HG03354 (cell line): ENCODE measurements around the gene ULBP3.

ENCODE experiments used
- ATAC-seq: cut with Tn5 transposase; IDR thresholded peaks from one replicate; pipeline ENCODE4 v1.9.1; 2021; ENCODE audit warnings: mild to moderate bottlenecking; ENCODE audit not compliant: unreplicated experiment, poor library complexity, severe bottlenecking

The ULBP3 gene

DNA sequence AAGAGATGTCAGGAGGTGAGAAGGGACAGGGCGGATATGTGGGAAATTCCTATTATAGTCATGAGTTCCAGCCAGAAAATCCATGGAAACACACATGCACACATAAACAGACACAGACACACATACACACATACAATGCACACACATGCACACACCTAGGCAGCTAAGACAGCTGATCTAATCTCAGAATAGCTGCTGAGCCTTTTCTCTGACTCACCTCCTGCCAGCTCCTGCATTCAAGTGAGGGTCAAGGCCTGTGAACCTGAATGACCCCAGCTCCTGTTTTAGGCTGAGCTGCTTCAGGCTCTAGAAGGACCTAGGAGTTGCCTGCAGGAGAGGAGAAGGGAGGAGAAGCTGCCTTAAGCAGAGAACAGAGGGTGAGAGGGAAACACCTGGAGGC, 22.0 kb downstream of the ULBP3 start:
- ATAC-seq = no peak

DNA sequence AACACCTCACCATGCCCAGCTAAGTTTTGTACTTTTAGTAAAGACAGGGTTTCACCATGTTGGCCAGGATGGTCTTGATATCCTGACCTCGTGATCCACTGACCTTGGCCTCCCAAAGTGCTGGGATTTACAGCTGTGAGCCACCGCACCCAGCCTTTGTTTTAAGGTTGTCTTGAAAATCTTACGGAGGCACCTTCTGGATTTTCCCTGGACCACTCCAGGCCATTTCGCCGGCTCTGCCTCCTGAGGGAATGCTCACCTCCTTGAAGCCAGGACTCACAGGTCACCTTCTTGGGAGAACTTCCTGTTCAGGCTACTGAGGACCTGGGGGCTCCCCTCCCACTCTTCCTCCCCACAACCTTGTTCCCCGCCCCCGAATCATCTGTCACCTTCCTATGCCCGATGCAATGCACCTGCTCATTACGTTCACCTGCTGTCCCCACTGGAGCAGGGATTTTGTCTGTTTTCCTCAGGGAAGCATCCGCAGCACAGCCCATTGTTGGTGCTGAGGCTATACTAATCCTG, 24.2 kb downstream of the ULBP3 start:
- no peak for ATAC-seq

DNA sequence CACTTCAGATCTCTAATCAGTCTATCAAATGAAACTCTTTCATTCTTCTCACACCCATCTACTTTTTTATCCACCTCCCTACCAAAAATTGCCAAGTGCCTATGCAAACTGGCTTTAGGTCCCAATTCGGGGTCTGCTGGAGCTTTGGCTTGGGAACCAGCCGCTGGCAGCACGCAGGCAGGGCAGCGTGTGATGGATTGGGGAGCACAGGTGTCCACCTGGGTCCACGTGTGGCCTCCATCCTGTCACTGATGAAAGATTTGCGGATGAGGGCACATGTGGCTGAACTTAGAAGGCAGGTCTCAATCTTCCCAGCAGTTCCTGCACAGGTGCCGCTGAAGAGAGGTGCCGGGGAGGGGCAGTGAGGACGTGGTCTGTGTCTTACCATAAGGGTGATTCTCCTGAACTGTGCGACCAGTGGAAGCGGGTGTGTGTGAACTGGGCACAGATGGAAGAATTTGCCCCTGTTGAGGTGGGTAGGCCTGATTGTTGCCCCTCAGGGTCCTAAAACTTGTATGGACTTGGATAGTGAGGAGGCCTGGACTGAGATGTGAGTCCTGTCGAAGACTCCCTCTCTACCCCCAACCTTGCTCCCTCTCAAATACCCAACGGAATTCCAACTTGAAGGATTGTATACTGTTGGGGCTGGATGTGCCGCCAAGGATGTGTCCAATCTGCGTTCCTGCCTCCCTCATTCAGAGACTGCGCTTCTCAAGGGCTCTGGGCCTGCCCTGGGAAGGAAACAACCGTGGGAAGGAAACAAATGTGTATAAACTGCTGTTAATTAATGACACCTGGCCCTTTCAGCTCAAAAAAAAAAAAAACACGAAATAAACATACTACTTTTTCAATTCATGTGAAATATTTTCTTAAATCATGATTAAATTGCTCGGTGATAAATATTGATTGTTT, 25.2 kb downstream of the ULBP3 start:
- ATAC-seq = no peak

DNA sequence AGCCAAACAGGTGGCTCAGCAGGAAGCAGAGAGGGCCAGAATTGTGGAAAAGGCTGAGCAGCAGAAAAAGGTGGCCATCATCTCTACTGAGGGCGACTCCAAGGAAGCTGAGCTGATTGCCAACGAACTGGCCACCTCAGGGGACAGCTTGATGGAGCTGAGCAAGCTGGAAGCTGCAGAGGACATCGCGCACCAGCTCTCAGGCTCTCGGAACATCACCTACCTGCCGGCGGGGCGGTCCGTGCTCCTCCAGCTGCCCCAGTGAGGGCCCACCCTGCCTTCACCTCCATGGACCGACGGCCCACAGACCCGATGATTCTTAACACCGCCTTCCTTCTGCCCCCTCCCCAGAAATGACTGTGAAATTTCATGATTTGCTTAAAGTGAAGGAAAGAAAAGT, 25.8 kb downstream of the ULBP3 start:
- ATAC-seq = no peak

DNA sequence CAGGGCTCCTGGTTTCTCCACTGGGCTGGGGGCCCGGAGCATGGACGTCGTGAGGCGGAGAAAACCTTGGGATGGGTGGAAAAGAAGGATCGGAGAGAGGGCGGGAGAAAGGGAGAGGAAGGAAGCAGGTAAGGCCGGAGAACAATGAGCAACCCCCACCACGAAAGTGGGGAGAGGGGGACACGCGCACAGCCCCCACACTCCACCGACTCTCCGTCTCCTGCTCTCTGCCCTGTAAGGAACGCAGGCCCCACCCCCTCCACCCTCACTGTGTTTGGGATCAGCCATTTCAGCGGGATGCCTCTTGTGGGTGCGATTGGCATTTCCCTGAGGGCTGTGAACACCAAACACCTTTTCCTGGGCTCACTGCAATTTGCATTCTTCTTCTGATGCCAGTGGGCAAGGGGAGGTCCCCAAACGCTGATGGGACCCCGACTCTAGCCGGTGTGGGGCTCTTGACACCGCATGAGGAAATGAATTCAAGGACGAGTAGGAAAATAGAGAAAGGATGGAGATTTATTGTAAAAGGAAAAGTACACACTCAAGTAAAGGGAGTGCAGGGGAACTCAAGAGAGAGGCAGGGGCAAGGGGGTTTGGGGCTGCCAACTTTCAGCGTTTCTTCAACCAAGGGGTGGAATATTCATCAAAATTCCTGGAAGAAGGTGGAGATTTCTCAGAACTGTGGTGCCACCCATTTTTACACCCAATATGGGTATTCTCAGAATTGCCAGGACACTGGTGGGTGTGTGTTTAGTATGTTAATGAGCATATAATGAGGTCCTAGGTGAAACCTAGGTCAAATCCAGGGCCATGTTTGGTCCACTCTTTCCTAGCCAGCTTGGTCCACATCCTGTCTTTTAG, 30.5 kb downstream of the ULBP3 start:
- ATAC-seq = no peak

DNA sequence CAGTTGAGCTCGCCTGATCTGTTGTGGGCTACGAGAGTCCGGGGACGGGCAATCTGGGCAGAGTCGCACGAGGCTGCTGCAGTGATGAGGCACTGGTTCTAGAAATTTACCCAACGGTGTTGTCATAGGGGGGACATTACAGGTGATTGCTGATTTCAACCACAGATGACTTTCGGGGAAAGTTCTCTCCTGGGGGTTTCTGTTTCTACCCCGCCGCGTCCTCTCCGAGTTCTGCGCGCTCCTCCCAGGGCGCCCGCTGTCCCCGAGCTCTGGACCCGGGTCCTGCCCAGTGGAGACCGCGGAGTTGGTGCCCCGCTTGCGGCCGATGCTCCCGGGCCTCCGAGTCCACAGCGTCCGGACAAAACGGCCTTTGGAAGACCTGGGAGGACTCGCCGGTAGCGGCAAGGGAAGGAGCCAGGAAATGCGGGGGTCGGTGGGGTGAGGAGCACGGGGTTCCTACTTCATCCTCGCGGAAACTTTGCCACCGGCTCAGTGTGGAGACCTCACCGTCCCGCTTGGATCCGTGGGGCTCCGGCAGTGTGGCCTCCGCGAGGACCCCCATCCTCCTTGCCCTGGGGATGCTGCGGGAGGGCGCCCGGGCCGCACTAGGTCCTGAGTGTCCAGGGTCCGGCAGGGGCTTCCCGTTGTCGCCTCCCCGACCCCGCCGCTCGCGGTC, 31.3 kb downstream of the ULBP3 start:
- ATAC-seq = no peak

DNA sequence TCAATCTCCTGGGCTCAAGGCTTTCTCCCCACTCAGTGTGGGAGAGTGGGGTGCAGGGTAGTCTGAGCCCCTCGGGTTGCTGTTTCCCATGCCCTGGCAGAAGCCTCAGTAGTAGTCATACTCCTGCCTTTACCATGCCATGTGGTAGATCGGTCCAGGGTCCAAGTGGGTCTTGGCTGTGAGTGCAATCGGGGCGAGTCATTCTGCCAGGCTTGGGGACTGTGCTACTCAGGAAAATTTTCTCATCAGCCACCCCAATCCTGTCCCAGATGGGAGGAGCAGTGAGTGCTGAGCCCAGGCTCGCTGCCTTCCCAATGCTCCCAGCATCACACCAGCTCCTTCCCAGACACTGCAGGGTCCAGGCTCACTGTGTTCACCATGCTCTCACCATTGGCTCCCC, 32.8 kb downstream of the ULBP3 start:
- ATAC-seq = no peak

DNA sequence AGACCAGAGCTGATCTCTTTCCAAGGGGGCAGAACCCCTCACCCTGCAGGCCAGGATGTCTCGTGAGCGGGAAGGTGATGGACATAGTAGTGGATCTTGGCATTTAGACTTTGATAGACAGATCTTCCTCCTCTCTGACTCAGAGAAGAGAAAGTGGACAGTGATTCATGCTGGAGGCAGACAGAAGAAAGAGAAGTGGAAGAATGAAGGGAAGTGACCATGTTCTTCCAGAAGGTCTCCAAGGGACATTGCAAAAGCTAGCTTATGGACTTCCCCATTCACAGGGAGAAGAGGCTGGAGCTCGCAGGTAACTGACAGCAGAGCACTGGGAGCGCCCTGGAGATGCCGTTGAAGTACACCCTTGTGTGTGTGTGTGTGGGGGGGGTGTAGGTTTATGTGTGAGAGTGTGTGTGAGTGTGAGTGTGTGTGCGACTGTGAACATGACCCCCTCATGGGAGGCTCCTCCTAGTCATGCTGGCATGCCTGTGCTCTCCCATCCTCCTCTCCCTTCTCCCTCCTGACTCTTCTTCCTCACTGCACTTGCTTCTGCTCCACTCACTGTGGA, 35.6 kb downstream of the ULBP3 start:
- ATAC-seq = no peak

DNA sequence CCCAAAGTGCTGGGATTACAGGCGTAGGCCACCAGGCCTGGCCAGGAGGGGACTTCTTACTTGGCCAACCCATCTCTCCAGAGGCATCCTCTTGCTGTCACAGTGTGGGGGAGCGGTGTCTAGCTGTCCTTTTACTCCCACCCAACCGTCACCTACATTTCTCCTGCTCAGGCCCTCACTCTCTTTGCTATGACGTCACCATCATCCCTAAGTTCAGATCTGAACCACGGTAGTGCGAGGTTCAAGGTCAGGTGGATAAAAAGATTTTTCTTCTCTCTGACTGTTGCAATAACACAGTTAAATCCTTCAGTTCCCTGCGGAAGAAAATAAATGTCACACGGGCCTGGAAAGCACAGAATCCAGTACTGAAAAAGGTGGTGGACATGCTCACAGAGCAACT, 36.3 kb downstream of the ULBP3 start:
- no peak for ATAC-seq

DNA sequence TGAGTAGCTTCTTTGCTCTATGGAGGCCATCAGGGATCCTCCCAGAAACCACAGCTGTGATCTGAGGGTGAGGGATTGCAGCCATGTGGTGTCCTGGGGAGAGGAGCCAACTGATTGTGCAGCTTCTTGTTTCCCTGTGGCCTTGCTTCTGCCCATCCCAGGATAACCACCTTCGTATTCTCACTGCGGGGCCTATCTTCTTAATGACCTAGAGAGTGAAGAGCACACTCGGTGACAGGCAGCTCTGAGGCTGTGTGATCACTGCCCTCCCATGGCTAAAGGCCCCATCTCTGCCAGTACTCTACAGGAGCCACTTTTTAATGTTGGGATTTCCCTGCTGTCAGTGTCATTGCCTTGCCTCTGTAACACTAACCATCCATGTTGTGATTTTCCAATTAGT, 38.3 kb downstream of the ULBP3 start:
- no peak for ATAC-seq

DNA sequence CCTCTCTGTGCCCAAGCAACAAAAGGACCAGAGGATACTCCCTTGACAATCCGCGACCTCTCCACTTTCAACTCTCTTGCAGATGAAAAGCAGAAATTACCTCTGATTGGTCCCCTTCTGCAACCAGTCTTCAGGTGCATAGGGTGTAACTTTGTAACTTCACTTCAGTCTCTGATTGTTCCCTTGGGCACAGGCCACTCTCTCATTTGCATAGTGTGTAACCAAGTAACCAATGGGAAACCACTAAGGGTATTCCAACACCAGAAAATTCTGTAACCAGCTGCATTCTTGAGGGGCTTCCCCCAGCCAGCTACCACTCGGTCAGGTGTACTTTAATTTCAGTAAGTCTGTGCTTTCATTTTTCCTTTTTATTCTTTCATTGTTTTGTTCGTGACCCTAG, 39.2 kb downstream of the ULBP3 start:
- ATAC-seq = peak; percentile 58

DNA sequence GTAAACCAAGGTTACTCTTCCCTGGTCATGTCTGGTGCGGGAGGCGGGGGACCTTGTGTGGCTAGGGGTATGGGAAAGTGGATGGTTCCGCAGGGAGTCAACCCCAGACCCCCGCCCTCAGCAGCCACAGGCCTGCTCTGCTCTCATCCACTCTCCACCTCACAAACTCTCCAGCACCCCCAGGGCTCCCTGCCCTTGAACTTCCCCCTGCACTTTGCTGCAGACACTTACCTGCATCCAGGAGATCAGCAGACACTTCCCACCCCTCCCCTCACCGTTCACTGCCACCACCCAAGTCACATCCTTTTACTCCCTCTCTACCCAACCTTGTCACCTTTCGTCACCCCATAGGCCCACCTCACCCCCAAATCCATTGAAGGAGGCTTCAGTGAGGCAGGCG, 39.6 kb downstream of the ULBP3 start:
- no peak for ATAC-seq

DNA sequence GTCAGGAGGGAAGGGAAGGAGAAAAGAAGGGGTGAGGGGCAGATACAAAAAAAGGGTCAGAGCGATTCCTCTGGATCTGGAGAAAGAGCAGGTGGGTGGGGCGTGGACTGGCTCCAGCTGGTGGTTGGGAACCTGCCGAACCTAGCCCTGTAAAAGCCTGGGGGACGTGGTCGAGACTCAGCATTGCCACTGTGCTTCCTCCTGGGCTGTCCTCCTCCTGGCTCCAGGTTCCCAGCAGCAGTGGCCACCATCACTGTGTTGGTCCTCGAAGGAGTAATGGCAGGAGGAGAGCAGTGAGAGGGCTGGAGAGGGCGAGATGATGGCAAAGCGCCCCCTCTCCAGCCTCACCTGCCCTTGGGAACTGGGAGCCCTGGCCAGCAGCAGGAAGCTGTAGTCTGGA, 40.1 kb downstream of the ULBP3 start:
- ATAC-seq = no peak

DNA sequence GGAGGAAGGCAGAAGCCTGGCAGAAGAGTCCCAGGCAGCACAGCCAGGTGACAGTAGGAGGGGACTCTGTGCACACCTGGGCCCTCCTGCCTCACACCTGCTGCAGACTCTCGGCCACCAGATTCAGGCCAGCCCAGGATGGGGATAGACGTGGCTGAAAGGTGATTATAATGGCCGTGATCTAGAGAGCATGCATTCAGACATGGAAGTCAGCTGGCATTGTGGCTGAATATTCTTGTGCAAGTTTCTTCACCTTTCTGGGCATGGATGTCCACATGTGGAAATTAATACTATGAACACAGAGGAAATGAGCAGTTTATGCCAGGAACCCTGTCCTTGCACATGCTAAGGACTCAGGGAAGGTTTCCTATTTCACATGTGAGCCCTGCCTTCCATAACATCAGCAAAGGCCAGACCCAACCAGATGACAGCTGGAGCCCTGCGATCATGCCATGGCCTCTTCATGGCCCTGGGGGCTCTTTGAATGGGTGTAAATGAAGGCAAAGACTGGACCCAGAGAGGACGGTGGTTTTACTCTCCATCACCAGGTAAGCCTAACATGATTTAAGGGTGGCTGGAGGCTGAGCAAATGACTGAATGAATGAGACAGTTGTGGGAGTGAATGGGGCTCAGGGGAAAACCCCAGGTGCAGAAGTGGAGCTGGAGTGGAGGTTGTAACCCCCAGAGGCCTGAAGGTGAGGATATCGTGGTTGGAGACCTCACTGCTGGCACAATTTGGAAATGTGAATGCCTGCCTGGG, 40.9 kb downstream of the ULBP3 start:
- ATAC-seq = no peak

DNA sequence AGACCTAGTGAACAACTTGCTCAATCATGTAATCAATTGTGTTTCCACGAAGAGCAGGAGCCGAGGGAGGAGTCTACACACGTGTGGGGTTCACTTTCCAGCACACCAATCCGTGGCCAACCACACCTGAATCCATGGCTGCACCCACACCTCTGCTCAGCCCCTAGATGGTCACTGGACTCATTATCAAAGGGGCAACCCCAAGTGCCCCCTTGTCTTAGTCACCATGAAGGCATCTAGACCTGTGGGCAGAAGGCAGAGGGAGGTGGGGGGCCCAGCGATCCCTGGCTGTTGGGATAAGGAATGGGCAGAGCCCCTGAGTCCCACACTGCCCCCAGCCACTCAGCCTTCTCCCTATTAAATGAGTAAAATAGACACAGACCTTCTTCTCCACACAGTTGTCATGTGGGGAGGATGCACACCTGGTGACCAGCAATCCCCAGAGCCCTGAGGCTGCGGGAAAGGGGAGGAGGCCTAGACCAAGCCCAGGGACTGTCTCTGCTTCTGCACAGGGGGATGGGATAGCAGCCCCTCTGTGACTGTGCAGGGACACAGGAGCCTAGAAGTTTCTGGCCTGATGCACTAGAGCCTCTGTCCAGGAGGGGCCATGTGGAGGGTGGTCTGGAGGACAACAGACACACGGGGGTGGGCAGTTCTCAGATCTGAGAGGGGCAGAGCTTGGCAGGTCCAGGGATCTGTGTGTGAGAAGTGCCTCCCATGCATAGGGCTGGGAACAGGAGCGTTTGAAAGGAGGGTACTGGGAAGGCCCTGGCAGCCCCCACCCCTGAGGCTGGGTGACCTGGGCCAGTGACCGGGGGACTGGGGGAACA, 41.7 kb downstream of the ULBP3 start:
- ATAC-seq = no peak

DNA sequence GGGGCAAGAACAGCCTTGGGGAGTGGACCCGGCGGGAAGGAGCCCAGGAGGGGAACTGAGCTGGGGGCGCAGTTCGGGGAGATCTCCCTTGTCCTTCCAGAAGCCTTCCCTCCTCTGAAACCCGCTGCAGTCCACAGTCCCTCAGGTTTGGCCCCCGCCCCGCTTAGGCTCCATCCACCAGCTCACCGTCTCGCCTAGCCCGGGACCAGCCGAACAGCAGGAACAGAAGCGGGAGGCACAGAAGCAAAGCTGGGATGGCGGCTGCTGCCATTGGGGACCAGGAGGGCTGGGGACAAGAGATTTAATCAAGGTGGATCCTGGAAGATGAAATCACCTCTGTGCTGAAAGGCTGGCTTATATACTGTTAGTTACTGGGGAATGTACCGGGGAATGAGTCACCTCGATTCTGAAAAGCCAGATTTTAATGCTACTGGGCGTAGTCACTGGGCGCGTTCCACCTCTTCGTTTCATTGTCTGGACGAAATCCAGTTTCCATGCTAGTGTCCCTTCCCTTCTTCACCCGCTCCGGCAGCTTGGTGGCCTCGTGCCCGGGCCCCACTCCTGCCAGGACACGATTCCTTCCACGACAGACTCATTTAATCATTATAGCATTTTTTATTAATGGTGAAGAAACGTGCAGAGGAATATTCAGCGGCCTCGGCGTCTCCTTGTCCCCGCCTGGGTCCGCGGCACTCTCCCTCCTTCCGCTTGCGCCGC, 43.6 kb downstream of the ULBP3 start, which contains the start of gene RAET1L:
Gene RAET1L (minus strand): TSS at position 332 of the 717 bp plus-strand sequence. CDS start 61 bp downstream, at position 271.
- ATAC-seq = no peak

DNA sequence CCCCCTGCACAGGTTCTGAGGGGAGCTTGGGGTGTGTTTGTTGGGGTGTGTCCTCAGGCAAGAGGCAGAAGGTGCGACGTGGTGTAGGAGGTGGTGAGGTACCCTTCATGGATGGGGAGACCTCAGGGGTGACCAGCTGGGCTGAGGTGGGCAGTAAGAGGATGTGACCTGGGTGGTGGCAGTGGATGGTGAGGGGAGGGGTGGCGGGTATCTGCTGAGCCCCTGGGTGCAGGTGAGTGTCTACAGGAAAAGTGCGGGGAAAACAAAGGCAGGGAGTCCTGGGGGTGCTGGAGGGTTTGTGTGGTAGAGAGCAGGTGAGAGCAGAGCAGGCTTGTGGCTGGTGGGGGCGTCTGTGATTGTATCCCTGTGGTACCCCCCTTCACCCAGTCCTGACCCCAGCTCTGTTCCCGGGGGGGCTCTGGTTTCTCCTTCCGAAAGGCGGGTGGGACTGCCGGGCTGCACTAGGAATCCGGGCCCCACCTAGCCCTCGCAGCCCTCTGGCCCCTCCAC, 44.2 kb downstream of the ULBP3 start:
- ATAC-seq = no peak
